GM12878 (cell line): ENCODE results near the gene CACHD1. TPM values are rescaled to one million over a fixed set of nuclear protein-coding genes. Genes with fewer than 3 reads are reported as not detected.

Experiments used
- ATAC-seq: fragments of 200-7000 bp; cut with Tn5 transposase; 3 replicates; pipeline ENCODE4 v1.9.1; 2020; ENCODE audit warnings: mild to moderate bottlenecking, moderate library complexity
- BruUV-seq: library from RNA; stranded (reverse); fragments of 400-500 nt; replicated peaks from 2 replicates; lab custom pipeline; 2021; lab: Mats Ljungman, UMichigan
- CTCF ChIA-PET: fragments of 300-600 bp; sonication (Branson Sonifier 250); formaldehyde crosslinking; extraction: SDS; loops from one replicate; lab custom pipeline; 2021; ENCODE audit warnings: inconsistent platforms; lab: Yijun Ruan, JAX
- POLR2A ChIA-PET: fragments of 350-600 bp; formaldehyde crosslinking; extraction: SDS; loops from one replicate; lab custom pipeline; 2021; ENCODE audit warnings: inconsistent platforms; lab: Charles Lee
- RAD21 ChIA-PET: fragments of 300-600 bp; sonication (Branson Sonifier 250); formaldehyde crosslinking; loops from one replicate; lab custom pipeline; 2023; ENCODE audit warnings: antibody characterized with exemption; ENCODE audit not compliant: unreplicated experiment; lab: Charles Lee
- SMC1A ChIA-PET: fragments of 300-600 bp; sonication (Branson Sonifier 250); formaldehyde crosslinking; loops from one replicate; lab custom pipeline; 2023; ENCODE audit not compliant: unreplicated experiment, uncharacterized antibody; lab: Charles Lee
- DNase-seq: peaks from one replicate; pipeline ENCODE4 v3.0.0-alpha.2; 2011; ENCODE audit warnings: low read depth, low spot score
- FAIRE-seq: peaks from 3 replicates; lab custom pipeline; 2011; peaks lifted over from hg19 to GRCh38; lab: Jason Lieb, UNC
- H2AFZ ChIP-seq: 2 replicates; pipeline ENCODE4 v1.6.0; 2011; ENCODE audit warnings: low read depth, low read length, control low read depth; ENCODE audit not compliant: control insufficient read depth
- H3K27ac ChIP-seq: 2 replicates; pipeline ENCODE4 v1.5.1; 2011; ENCODE audit warnings: control low read depth; ENCODE audit not compliant: control insufficient read depth, insufficient read depth
- H3K27me3 ChIP-seq, 2 experiments: replicated peaks in 1 of 2; 2 replicates each; pipeline versions ENCODE4 v1.6.0 to v1.6.1; 2011; ENCODE audit warnings: low read length in 1 of 2; ENCODE audit not compliant: control insufficient read depth in 2 of 2, insufficient read depth in 2 of 2
- H3K36me3 ChIP-seq, 2 experiments: 2 replicates each; pipeline ENCODE4 v1.5.1; 2011; ENCODE audit warnings: low read length in 1 of 2; ENCODE audit not compliant: control insufficient read depth in 2 of 2, insufficient read depth in 2 of 2
- H3K4me1 ChIP-seq: 2 replicates; pipeline ENCODE4 v1.6.1; 2011; ENCODE audit warnings: mild to moderate bottlenecking, low read length, moderate library complexity, mixed read lengths; ENCODE audit not compliant: control insufficient read depth, insufficient read depth
- H3K4me2 ChIP-seq: 2 replicates; pipeline ENCODE4 v1.6.0; 2011; ENCODE audit warnings: control low read depth; ENCODE audit not compliant: control insufficient read depth, insufficient read depth
- H3K4me3 ChIP-seq: fragments of 200-600 bp; sonication (generic); 2 replicates; pipeline ENCODE4 v1.5.1; 2016
- H3K79me2 ChIP-seq: 2 replicates; pipeline ENCODE4 v1.6.0; 2011; ENCODE audit warnings: low read length; ENCODE audit not compliant: control insufficient read depth, insufficient read depth
- H3K9ac ChIP-seq: 2 replicates; pipeline ENCODE4 v1.8.0; 2011; ENCODE audit warnings: low read length, control low read depth, mixed read lengths; ENCODE audit not compliant: control insufficient read depth, insufficient read depth
- H3K9me3 ChIP-seq: replicated peaks from 3 replicates; pipeline ENCODE4 v1.5.1; 2011; ENCODE audit warnings: mild to moderate bottlenecking, low read length; ENCODE audit not compliant: control insufficient read depth, insufficient read depth
- H4K20me1 ChIP-seq: 2 replicates; pipeline ENCODE4 v1.6.0; 2011; ENCODE audit not compliant: control insufficient read depth, insufficient read depth
- BACH1 ChIP-seq: fragments of 450-650 bp; IDR thresholded peaks from 2 replicates; pipeline ENCODE4 v1.6.1; 2017; ENCODE audit warnings: mild to moderate bottlenecking, borderline replicate concordance
- HDGF ChIP-seq: fragments of 450-650 bp; IDR thresholded peaks from 2 replicates; pipeline ENCODE4 v1.6.1; 2016; ENCODE audit warnings: antibody characterized with exemption
- MTA3 ChIP-seq: IDR thresholded peaks from 2 replicates; pipeline ENCODE4 v1.6.1; 2012; ENCODE audit warnings: low read length, inconsistent platforms, borderline replicate concordance
- NR2F1 ChIP-seq: fragments of 450-650 bp; conservative IDR thresholded peaks from 2 replicates; pipeline ENCODE4 v1.6.1; 2017; ENCODE audit warnings: mild to moderate bottlenecking
- RAD21 ChIP-seq: IDR thresholded peaks from 2 replicates; pipeline ENCODE4 v1.6.1; 2011; ENCODE audit warnings: mild to moderate bottlenecking, low read depth, low read length, moderate library complexity; ENCODE audit not compliant: insufficient read depth
- USF2 ChIP-seq: IDR thresholded peaks from 2 replicates; pipeline ENCODE4 v1.6.1; 2011; ENCODE audit warnings: low read depth, low read length, improper control_type of control experiment, borderline replicate concordance
- ZBTB33 ChIP-seq: fragments of 450-650 bp; IDR thresholded peaks from 2 replicates; pipeline ENCODE4 v1.6.1; 2017; ENCODE audit warnings: mild to moderate bottlenecking
- WGBS: methylation state at CpG from one replicate; pipeline ENCODE4 v1.1.6; 2016; ENCODE audit warnings: low lambda C conversion rate; ENCODE audit not compliant: insufficient replicate concordance, insufficient coverage; ENCODE audit errors: missing lambda C conversion rate; 5-methylcytosine and 5-hydroxymethylcytosine counted together
- in situ Hi-C: fragments of 300-500 bp; cut with MboI; formaldehyde crosslinking; loops from 9 replicates; pipeline ENCODE4 v1.14.3; 2018; ENCODE audit warnings: mixed read lengths
- intact Hi-C: fragments of 100-400 bp; cut with micrococcal nuclease; formaldehyde crosslinking; loops from one replicate; pipeline ENCODE4 v1.14.2; 2022; ENCODE audit not compliant: unreplicated experiment
- polyA plus RNA-seq, 11 experiments: library from polyadenylated mRNA; depleted of rRNA in 4 of 11; unstranded in 6 of 11; stranded (reverse) in 5 of 11; fragments of >200 nt; fragmentation: Nextera tagmentation in 4 of 11; fragmentation: Illumina TruSeq in 1 of 11; extraction: Ambion mirVana in 4 of 11; extraction: Trizol in 1 of 11; gene quantifications; 1 replicate in 1 of 11; 2 replicates in 10 of 11; pipeline versions ENCODE4 v1.2.1 to v1.2.3, GENCODE V29; 2011 to 2016; ENCODE audit warnings: inconsistent platforms in 2 of 11, missing spikeins in 2 of 11, low read depth in 1 of 11
- total RNA-seq, 4 experiments: library from RNA; depleted of rRNA in 3 of 4; stranded (reverse); fragments of >200 nt in 3 of 4; fragmentation: Illumina TruSeq in 1 of 4; extraction: Trizol in 1 of 4; gene quantifications; 2 replicates each; pipeline versions ENCODE4 v1.2.1 to v1.2.3, GENCODE V29; 2013 to 2021

Gene CACHD1
- total and polyA plus RNA-seq, 10 of the 15 experiments (the other 5 are each of a cell fraction or from before 2014, with no cell fraction given) = 0.03 TPM; not detected in 9

DNA sequence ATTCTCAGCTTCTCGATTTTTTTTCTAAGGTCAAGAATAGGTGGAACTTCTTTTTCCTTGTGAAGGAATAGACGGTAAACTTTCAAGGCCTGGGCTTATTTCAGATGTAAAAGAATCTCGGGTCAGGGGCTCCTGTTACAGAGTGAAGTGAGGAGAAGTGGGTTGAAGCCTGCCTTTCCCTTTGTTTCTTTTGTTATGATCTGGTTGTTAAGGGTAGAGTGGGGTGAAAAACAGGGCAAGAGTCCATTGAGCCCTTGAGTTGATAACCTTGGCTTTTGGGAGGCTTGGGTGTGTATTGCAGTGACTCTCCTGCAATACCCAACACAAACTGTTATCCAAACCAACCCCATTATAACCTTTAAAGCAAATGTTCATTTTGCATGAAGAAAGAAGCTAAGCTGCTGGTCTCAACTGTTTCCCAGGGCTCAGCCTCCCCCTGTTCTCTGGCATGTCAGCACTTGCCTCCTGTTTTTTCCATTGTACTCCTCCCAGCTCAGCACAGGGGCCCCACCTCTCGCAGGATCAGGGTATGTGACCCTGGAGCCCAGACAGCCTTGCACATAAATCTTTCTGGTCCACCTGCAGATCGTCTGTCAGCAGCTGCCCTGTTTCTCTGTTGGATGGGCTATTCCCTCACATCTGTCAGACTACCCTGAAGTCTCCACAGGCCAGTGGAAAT, 102.4 kb downstream of the CACHD1 start:
- H3K27me3 ChIP-seq = no peaks in the 10 kb centered on the region
- in situ Hi-C loops (no loop called here), intact Hi-C loops (no loop called here)
- H4K20me1 ChIP-seq = no peaks in the 10 kb centered on the region
- no peak overlapping the region for H2AFZ ChIP-seq
- H3K79me2 ChIP-seq = no peaks in the 10 kb centered on the region
- no peak overlapping the region for H3K9ac ChIP-seq
- 28% methylated on average over 5 of the region's 5 CpGs for WGBS
- no TSS peak for BruUV-seq
- POLR2A ChIA-PET = no interaction called here
- no peak overlapping the region for H3K4me3 ChIP-seq
- no peak overlapping the region for H3K4me2 ChIP-seq
- no peaks in the 10 kb centered on the region for H3K4me1 ChIP-seq
- CTCF ChIA-PET = no interaction called here
- DNase-seq (no peak), FAIRE-seq (no peak), ATAC-seq (no peak)
- SMC1A ChIA-PET = no interaction called here
- no peaks in the 10 kb centered on the region for H3K9me3 ChIP-seq
- no peak overlapping the region for H3K27ac ChIP-seq
- TF ChIP-seq HDGF (no peak), NR2F1 (no peak), USF2 (no peak), MTA3 (no peak), ZBTB33 (no peak), RAD21 (no peak), BACH1 (no peak)
- no peaks in the 10 kb centered on the region for H3K36me3 ChIP-seq
- RAD21 ChIA-PET = no interaction called here
